ENCODE data around the gene PRLR.

- TF ChIP-seq CTCF (IDR thresholded peaks at IDR 0.05; ENCODE audit: borderline replicate concordance, extremely low read depth, low read length, poor library complexity, severe bottlenecking) (no peak), EZH2 (IDR thresholded peaks at IDR 0.05; ENCODE audit: borderline replicate concordance, low read depth, low read length, severe bottlenecking) (no peak)
Observed at GRCh38 chr5:35026941-35027340, 203.3 kb downstream of the PRLR start.
